Measurements from ENCODE around the gene PWWP2A. TPM values are rescaled to one million over a fixed set of nuclear protein-coding genes. Genes with fewer than 3 reads are reported as not detected.

PWWP2A gene
- total and polyA plus RNA-seq, 2 of the 4 experiments (the other 2 are of a cell fraction), result 8.8 to 12.5 TPM

DNA sequence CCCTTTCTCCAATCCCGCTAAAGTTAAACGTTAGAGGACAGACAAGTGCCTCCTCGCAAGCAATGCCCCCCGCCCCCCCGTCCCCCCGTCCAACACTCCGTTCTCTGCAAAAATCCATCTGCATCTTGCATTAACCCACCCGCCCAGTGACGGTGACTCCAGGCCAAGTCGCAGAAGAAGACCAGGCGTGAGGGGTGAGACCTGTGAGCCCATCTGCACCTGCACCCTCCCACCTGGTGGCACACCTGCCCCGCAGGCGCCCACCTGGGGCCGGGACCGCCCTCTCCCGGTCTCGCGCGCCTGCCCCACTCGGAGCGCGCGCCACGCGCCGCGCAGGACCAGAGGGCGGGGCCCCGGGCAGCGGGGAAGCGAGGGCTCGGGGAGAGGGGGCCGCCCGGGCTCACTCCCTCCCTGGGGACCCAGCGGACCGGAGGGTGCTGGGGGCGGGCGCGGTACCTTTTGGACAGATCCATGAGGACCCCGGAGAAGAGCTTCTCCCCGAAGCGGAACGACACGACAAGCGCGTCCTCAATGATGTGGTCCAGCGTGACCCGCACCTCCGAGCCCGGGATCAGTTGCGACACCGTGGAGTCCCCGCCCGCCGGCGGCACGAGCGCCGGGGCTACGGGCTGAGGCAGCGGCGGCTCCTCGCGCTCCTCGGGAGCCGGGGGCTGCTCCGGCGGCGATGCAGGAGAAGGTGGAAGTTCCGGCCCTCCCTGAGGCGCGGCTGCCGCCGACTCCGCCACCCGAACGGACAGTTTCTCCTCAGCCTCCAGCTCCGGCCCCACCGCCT lies 705 bp downstream of the PWWP2A start:
- Histone ChIP-seq H2BK5ac (ENCODE audit: low read depth, low read length, poor library complexity, severe bottlenecking) (peak overlapping the region; percentile 89), H4K5ac (ENCODE audit: low read depth, low read length) (peak overlapping the region; percentile 62; the same call in 1 of the 2 replicates), H2BK120ac (ENCODE audit: low read depth, low read length) (peak overlapping the region; percentile 52; the same call in 1 of the 2 replicates), H3K9me1 (ENCODE audit: insufficient read depth, low read length) (0 out of 2 replicates have a peak, but pooled peaks cover 3% of the 10 kb centered on the region), H3K27me3 (ENCODE audit: control insufficient read depth, insufficient read depth, low read length) (no peaks in the 10 kb centered on the region), H2AK9ac (replicated peaks; ENCODE audit: low read depth, low read length, poor library complexity) (peak overlapping the region; percentile 95), H3K14ac (replicated peaks; ENCODE audit: low read depth, low read length) (peak overlapping the region; percentile 78; the same call in 1 of the 2 replicates), H4K91ac (ENCODE audit: insufficient read depth, low read depth, low read length) (no peak overlapping the region; the same call in 1 of the 2 replicates), H2BK15ac (ENCODE audit: low read depth, low read length) (no peak overlapping the region), H4K20me1 (ENCODE audit: insufficient read depth, low read length) (peaks cover 4% of the 10 kb centered on the region; the same call in 1 of the 2 replicates), H3K27ac (ENCODE audit: insufficient read depth, low read length) (peak overlapping the region; percentile 87), H2AK5ac (ENCODE audit: low read depth, low read length) (0 out of 2 replicates have a peak overlapping the region, but pooled peaks have one; percentile 46), H3K36me3 (ENCODE audit: control insufficient read depth, insufficient read depth, low read length) (peaks cover 6% of the 10 kb centered on the region), H3K4ac (ENCODE audit: low read depth, low read length) (peak overlapping the region; percentile 70), H3K4me2 (ENCODE audit: low read depth, low read length) (peak overlapping the region; percentile 90), H3K4me1 (ENCODE audit: control insufficient read depth, insufficient read depth, low read length) (no peaks in the 10 kb centered on the region), H2BK20ac (ENCODE audit: low read depth, low read length) (no peak overlapping the region), H3K23ac (ENCODE audit: low read depth, low read length) (peak overlapping the region; percentile 62), H3K18ac (ENCODE audit: low read depth, low read length) (peak overlapping the region; percentile 69; the same call in 1 of the 2 replicates), H3K9ac (ENCODE audit: low read depth, low read length) (peak overlapping the region; percentile 82), H3K4me3 (ENCODE audit: insufficient read depth, low read depth, low read length) (peak overlapping the region; percentile 94), H3K56ac (ENCODE audit: extremely low read depth, insufficient read depth, low read length) (peak overlapping the region; percentile 72), H4K8ac (ENCODE audit: low read depth in 2 of 2, low read length in 2 of 2) (peak overlapping the region; percentile 52 to 61; a peak in 3 of 4 replicates), H2AFZ (replicated peaks; ENCODE audit: low read length, poor library complexity) (peak overlapping the region; percentile 97), H3K79me1 (ENCODE audit: low read depth in 1 of 2, low read length in 2 of 2) (peaks cover 8 to 20% of the 10 kb centered on the region in 2 experiments; a peak in 2 of 4 replicates), H3K9me3 (ENCODE audit: control insufficient read depth, insufficient read depth, low read length) (no peaks in the 10 kb centered on the region)
- ChIA-PET CTCF (no interaction called here), POLR2A (ENCODE audit: unreplicated experiment) (no interaction called here)
- in situ Hi-C loops (cut with MboI; ENCODE audit: low sequenced_read_pairs), result no loop called here
- 0% methylated on average over 28 of the region's 79 CpGs; no CpG with 5 or more reads in 1 of the 2 experiments for WGBS, 2 experiments (ENCODE audit: extremely low coverage in 2 of 2, insufficient read length in 1 of 2)
- DNase-seq (no peak), ATAC-seq (ENCODE audit: low read depth) (peak; percentile 16)
- intact Hi-C loops (cut with micrococcal nuclease), result loop anchor here (1.0 to 2.0 kb wide), 5 partner anchors 38 to 227 kb away; no protein-coding TSS in a partner anchor
- no TSS peak for BruUV-seq (replicated peaks)
- dilution Hi-C loops (cut with HindIII; ENCODE audit: low sequenced_read_pairs, unreplicated experiment), result no loop called here
- TF ChIP-seq MXI1 (IDR thresholded peaks at IDR 0.05; ENCODE audit: borderline replicate concordance, low read depth, low read length), result peak; percentile 68; the same call in 1 of the 2 replicates
- TF ChIP-seq RCOR1 (IDR thresholded peaks at IDR 0.05; ENCODE audit: insufficient replicate concordance, low read length), result no peak
- TF ChIP-seq RFX5 (IDR thresholded peaks at IDR 0.05; ENCODE audit: low read depth, low read length), result no peak
- TF ChIP-seq RAD21 (IDR thresholded peaks at IDR 0.05; ENCODE audit: low read length), result no peak
- TF ChIP-seq, protein P1, sequence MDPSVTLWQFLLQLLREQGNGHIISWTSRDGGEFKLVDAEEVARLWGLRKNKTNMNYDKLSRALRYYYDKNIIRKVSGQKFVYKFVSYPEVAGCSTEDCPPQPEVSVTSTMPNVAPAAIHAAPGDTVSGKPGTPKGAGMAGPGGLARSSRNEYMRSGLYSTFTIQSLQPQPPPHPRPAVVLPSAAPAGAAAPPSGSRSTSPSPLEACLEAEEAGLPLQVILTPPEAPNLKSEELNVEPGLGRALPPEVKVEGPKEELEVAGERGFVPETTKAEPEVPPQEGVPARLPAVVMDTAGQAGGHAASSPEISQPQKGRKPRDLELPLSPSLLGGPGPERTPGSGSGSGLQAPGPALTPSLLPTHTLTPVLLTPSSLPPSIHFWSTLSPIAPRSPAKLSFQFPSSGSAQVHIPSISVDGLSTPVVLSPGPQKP (IDR thresholded peaks at IDR 0.05; ENCODE audit: borderline replicate concordance, low read depth, low read length), result no peak
- peak; percentile 53; the same call in 1 of the 2 replicates for TF ChIP-seq MAZ (IDR thresholded peaks at IDR 0.05; ENCODE audit: borderline replicate concordance, low read depth, low read length)
- TF ChIP-seq CHD1 (IDR thresholded peaks at IDR 0.05; ENCODE audit: low read depth, low read length), result no peak
- peak; percentile 63; the same call in 1 of the 2 replicates for TF ChIP-seq BHLHE40 (IDR thresholded peaks at IDR 0.05; ENCODE audit: low read depth, low read length)
- TF ChIP-seq MAFK (IDR thresholded peaks at IDR 0.05; ENCODE audit: low read depth, low read length), result no peak
- TF ChIP-seq CEBPB (IDR thresholded peaks at IDR 0.05; ENCODE audit: low read depth, low read length), result peak; percentile 90

Data from IMR-90 (cell line).